ENCODE measurements around the gene NEK6. TPM values are rescaled to one million over a fixed set of nuclear protein-coding genes. Genes with fewer than 3 reads are reported as not detected.

Gene NEK6
- polyA plus RNA-seq, 1 experiment, result 128 TPM

DNA sequence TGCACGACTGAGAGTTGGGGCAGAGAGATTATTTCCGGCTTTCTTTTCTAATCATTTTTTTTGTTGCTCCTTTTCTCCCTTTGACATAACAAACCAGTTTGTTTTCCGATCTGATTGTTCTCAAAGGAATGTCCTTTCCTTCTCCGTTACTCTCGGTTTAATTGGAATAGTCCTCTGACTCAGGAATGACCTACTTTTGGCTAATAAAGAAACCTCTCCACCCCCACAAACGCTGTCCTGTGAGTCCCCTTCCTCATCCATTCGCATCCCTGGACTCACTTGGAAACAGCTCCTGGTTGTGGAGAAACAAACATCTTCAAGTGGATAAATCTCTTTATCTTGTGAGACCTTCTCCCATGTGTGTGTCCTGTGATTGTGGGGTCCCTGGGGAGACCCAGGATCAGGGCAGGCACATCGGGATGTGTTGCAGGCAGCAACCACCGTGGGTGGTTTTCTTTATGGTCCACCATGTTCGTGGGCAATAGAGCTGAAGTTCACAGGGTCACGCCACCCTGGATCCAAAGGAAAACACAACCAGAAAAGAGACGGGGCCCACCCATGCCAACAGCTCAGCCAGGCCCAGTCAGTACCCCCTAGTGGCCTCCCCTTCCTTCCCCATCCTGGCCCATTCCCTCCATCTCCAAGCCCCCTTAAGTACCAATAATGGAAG lies 45.2 kb upstream of the NEK6 start:
- ChIA-PET CTCF (no interaction called here), POLR2A (no interaction called here)
- Histone ChIP-seq H3K4me3 (ENCODE audit: low read depth, low read length) (no peak overlapping the region), H3K27ac (ENCODE audit: low read depth, low read length) (peak overlapping the region; percentile 31), H3K27me3 (ENCODE audit: control insufficient read depth, insufficient read depth, low read length) (peaks cover 2% of the 10 kb centered on the region), H3K9me3 (ENCODE audit: control insufficient read depth, insufficient read depth, low read length) (no peaks in the 10 kb centered on the region)
- no peak for DNase-seq (ENCODE audit: low read depth, low spot score)
- TF ChIP-seq, protein P1, sequence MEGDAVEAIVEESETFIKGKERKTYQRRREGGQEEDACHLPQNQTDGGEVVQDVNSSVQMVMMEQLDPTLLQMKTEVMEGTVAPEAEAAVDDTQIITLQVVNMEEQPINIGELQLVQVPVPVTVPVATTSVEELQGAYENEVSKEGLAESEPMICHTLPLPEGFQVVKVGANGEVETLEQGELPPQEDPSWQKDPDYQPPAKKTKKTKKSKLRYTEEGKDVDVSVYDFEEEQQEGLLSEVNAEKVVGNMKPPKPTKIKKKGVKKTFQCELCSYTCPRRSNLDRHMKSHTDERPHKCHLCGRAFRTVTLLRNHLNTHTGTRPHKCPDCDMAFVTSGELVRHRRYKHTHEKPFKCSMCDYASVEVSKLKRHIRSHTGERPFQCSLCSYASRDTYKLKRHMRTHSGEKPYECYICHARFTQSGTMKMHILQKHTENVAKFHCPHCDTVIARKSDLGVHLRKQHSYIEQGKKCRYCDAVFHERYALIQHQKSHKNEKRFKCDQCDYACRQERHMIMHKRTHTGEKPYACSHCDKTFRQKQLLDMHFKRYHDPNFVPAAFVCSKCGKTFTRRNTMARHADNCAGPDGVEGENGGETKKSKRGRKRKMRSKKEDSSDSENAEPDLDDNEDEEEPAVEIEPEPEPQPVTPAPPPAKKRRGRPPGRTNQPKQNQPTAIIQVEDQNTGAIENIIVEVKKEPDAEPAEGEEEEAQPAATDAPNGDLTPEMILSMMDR (IDR thresholded peaks at IDR 0.05; ENCODE audit: low read depth, low read length), result no peak

GRCh38 chr9:124213396-124213795 lies 44.4 kb upstream of the NEK6 start:
- CTCF ChIA-PET, result no interaction called here
- POLR2A ChIA-PET, result no interaction called here

GRCh38 chr9:124214116-124214515 lies 43.6 kb upstream of the NEK6 start:
- Histone ChIP-seq H3K27me3 (ENCODE audit: control insufficient read depth, insufficient read depth, low read length) (peaks cover 2% of the 10 kb centered on the region), H3K4me3 (ENCODE audit: low read depth, low read length) (no peak overlapping the region), H3K9me3 (ENCODE audit: control insufficient read depth, insufficient read depth, low read length) (no peaks in the 10 kb centered on the region), H3K27ac (ENCODE audit: low read depth, low read length) (no peak overlapping the region)
- no peak for DNase-seq (ENCODE audit: low read depth, low spot score)
- CTCF ChIA-PET, result no interaction called here
- POLR2A ChIA-PET, result no interaction called here
- TF ChIP-seq, protein P1 (IDR thresholded peaks at IDR 0.05; ENCODE audit: low read depth, low read length), result no peak

More at GRCh38 chr9:124213396-124213795, 44.4 kb upstream of the NEK6 start:
- no peak overlapping the region for H3K4me3 ChIP-seq (ENCODE audit: low read depth, low read length)
- no peak for DNase-seq (ENCODE audit: low read depth, low spot score)
- H3K9me3 ChIP-seq (ENCODE audit: control insufficient read depth, insufficient read depth, low read length), result no peaks in the 10 kb centered on the region
- no peak overlapping the region for H3K27ac ChIP-seq (ENCODE audit: low read depth, low read length)
- TF ChIP-seq, protein P1 (IDR thresholded peaks at IDR 0.05; ENCODE audit: low read depth, low read length), result no peak
- H3K27me3 ChIP-seq (ENCODE audit: control insufficient read depth, insufficient read depth, low read length), result peaks cover 2% of the 10 kb centered on the region

- TF ChIP-seq, protein P1 (IDR thresholded peaks at IDR 0.05; ENCODE audit: low read depth, low read length), result no peak
- no peak for DNase-seq (ENCODE audit: low read depth, low spot score)
- ChIA-PET POLR2A (no interaction called here), CTCF (no interaction called here)
- Histone ChIP-seq H3K4me3 (ENCODE audit: low read depth, low read length) (no peak overlapping the region), H3K27me3 (ENCODE audit: control insufficient read depth, insufficient read depth, low read length) (no peaks in the 10 kb centered on the region), H3K9me3 (ENCODE audit: control insufficient read depth, insufficient read depth, low read length) (no peaks in the 10 kb centered on the region), H3K27ac (ENCODE audit: low read depth, low read length) (no peak overlapping the region)
Measured at GRCh38 chr9:124214596-124215367, 43.0 kb upstream of the NEK6 start.

DNA sequence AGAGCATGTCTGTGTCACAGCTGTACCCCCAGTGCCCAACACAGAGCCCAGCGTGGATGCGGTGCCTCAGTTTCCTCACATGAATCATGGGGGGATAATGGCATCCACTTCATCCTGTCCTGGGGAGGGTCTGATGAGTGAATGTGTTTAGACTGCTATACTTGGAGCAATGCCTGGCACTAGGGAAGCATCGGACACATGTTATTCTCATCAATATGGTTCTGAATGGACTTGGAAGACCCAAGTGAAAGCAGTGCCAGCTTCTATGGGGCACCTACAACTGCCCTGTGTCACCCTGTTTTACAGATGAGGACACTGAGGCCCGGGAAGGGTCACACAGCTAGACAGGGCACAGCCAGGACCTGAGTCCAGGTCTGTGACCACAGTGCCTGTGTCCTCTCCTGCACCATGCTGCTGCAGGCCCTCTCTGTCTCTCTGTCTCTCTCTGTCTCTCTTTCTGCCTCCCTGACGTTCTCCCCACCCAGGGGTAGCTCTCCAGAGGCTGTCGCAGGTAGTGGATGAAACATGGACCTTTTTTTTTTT lies 42.3 kb upstream of the NEK6 start:
- TF ChIP-seq, protein P1 (IDR thresholded peaks at IDR 0.05; ENCODE audit: low read depth, low read length), result no peak
- no peaks in the 10 kb centered on the region for H3K27me3 ChIP-seq (ENCODE audit: control insufficient read depth, insufficient read depth, low read length)
- ChIA-PET CTCF (no interaction called here), POLR2A (no interaction called here)
- no peaks in the 10 kb centered on the region for H3K9me3 ChIP-seq (ENCODE audit: control insufficient read depth, insufficient read depth, low read length)
- DNase-seq (ENCODE audit: low read depth, low spot score), result no peak
- no peak overlapping the region for H3K27ac ChIP-seq (ENCODE audit: low read depth, low read length)
- H3K4me3 ChIP-seq (ENCODE audit: low read depth, low read length), result no peak overlapping the region

Measured in AG04450 (cell line).